CD4-positive, alpha-beta T cell treated with Interferon alpha-2 for 1 hour (primary cell): ENCODE measurements around the gene SYMPK.
A peak's percentile ranks its signal among the peaks of the same experiment; 100 is the strongest.
"Not testable (repeated sequence)": the region's sequence is repeated elsewhere in the genome, so short reads cannot be mapped to it uniquely, and the experiment has no call there.

Experiments
- DNase-seq, 2 donors: peaks; one replicate each; pipeline ENCODE4 v3.0.0-alpha.2; 2020 to 2022

SYMPK gene

DNA sequence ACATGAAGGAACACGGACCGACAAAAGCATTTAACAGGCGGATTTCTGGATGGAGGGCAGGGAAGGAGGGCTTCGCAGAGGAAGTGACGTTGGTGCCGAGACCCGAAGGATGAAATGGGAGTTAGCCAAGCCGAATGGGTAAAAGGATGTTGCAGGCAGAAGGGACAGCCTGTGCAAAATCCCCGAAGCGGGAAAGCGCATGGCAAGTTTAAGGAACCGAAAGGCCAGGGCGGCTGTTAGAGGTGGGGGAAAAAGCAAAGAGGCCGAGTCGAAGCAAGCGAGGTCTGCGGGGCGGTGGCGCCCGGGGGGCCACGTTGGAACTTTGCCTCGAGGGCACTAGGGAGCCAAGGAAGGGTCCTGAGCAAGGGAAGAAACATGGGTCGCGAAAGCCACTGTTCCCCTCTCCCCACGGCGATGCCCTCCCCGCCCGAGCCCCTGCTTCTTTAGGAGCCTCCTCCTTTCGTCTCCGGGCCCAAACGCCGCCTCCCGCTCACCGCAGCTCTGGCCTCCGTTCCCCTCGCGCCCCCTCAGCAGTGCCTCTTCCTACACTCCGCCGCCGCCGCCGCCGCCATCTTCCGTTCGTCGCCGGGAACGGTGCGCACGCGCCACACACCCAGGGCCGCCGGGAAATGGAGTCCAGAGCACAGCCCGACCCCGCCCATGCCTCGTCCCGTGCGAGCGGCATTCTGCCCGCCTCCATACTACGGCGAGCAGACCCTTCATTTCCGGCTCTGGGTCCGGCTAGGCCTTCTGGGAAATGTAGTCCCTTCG is at the start of gene SYMPK:
SYMPK (minus strand) TSS at position 584 of the 771 bp plus-strand sequence. CDS start 8,652 bp downstream, outside the sequence.
- DNase-seq, result peak; percentile 99

DNA sequence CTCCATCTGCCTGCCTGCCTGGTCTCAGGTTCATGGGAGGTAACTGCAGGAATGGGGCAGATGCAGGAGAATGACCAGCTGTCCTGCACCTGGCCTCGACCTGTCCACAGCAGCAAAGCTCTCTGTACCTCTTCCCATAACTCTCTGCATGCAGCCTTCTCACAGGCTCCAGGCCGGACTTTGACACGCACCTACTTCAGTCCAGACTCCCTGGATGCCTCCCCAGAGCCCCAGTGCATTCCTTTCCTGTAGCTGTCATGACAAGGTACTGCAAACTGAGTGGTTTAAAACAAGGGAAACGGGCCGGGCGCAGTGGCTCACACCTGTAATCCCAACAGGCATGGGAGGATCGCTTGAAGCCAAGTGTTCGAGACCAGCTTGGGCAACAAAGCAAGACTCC is 48.3 kb upstream of the SYMPK start:
- no peak for DNase-seq

DNA sequence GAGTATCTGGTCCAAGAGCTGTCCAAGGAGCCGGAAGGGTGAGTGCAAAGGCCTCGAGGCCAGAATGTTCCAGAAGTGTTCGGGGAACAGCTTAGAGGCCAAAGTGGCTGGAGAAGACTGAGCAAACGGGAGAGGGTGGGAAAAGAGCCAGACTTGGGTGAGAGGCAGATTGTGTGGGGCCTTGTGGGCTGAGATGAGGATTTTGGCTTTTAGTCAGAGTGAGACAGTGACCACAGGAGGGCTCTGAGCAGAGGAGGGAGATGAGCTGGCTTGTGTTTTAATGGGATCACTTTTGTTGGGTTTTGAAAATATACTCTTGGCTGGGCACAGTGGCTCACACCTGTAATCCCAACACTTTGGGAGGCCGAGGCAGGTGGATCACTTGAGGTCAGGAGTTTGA is 46.0 kb upstream of the SYMPK start:
- DNase-seq, result no peak

DNA sequence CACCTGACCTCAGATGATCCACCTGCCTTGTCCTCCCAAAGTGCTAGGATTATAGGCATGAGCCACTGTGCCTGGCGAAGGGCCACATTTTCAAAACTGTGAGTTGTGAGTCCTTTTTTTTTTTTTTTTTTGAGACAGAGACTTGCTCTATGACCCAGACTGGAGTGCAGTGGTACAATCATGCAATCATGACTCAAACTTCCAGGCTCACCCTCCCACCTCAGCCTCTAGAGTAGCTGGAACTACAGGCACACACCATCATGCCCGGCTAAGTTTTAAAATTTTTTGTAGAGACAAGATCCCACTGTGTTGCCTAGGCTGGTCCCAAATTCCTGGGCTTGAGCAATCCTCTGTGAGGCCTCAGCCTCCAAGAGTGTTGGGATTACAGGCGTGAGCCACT is 43.3 kb upstream of the SYMPK start:
- DNase-seq, result no peak

DNA sequence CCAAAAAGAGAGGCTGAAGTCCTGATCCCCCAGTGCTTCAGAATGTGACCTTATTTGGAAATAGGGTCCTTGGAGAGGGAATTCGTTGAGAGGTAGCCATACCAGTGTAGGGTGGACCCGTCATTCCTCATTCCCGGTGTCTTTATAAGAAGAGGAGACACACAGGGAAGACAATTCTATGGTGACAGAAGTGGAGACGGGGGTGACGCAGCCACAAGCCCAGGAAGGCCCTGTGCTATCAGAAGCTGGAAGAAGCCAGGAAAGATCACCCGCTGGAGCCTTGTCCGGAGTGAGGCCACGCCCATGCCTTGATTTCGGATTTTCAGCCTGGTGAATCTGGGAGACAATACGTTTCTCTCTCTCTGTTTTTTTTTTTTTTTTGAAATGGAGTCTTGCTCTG is 42.1 kb upstream of the SYMPK start:
- DNase-seq, result no peak

DNA sequence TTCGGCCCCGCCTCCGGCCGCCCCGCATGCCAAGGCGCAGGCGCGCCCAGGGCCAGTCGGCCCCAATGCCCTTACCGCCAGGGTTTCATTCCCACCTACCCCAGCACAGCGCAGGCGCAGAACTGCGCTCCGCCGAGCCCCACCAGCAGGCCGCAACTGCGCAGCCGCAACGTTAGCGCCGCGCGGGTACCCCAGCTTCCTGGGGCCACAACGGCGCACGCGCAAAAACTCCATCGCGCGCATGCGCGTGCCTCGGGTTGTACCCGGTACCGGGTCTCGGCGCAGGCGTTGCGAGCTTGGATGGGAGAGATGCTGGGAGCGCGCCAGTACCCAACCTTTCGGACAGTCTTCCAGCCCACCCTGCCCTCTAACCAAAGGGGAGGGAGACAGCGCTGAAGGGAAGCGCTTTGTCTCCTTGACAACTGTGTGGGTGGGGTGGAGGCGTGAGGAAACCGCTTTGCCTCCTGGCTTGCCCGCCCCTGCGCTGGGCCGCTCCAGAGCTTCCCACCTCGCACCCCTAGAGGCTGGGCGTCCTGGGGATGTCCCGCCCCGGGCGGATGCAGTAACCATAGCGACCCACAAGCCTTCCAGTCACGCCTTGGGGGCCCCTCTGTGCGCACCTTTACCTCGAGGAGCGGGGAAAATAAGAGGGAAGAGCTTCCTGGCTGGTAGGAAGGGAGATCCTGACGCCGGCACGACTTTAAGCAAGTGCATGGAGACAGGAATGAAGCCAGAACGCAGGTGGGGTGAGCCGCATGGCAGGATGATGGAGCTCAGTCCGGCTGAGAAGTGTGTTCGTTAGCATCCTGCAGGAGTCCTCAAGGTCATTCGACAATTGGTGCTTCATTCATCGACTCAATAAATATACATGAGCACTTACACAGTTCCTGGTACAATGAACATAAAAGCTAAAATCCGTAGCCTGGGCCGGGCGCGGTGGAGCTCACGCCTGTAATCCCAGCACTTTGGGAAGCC is 40.0 kb upstream of the SYMPK start:
- DNase-seq, result peak; percentile 99

DNA sequence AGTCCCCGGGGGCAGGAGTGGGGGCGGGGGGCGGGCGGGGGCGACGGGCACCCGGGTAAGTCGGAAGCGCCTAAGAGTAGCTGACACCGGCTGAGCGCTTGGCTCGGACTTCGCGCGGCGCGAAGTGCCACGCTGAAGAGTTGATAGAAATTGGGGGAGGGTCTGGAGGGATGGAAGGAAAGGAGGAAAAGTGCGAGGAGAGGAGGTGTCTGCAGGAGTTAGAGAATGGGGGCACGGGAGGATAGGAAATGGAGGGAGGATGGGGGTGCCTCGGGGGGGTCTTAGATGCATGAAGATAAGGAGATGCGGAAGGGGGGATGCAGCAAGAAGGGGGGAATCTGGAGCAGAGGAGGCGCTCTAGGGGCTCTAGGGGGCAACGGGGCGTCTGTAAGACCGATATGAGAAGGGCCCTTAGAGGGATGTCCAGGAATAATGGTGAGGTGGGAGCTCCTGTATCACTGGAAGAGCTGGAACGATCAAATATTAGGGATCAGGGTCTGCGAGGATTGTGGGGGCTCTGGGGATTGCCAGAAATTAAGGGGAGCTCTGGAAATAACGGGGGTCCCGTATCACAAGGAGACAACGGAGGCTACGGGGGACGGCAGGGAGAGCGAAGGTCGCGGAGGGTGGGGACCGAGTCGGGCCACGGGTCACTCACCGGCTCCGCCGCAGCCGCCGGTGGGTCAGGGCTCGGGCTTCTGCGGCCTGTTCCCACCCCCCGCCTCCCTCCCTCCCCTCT is 39.1 kb upstream of the SYMPK start, which contains the start of gene MYPOP:
MYPOP (minus strand) TSS at position 702 of the 739 bp plus-strand sequence. CDS start 840 bp downstream, outside the sequence.
- no peak for DNase-seq

DNA sequence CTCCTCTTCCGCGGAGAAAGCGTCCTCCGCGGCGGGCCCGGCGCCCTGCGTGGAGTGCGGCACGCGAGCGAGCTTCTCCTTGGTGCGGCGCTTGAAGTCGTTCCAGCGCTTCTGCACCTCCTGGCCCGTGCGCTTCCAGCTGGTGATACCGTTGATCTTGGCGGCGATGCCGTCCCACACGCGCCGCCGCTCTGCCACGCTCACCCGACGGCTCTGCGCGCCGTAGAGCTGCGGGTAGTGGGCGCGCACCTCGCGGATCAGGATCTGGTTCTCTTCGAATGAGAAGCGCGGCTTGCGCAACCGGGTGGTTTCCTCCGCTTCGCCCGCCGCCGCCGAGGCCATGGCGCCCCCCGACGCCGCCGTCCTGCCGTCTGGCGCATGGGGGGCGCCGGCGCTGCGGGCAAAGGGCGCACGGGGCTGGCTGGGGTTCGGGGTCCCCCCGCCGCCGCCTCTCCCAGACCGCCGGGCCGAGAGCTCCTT is 38.5 kb upstream of the SYMPK start:
- peak; percentile 22 to 41 for DNase-seq

DNA sequence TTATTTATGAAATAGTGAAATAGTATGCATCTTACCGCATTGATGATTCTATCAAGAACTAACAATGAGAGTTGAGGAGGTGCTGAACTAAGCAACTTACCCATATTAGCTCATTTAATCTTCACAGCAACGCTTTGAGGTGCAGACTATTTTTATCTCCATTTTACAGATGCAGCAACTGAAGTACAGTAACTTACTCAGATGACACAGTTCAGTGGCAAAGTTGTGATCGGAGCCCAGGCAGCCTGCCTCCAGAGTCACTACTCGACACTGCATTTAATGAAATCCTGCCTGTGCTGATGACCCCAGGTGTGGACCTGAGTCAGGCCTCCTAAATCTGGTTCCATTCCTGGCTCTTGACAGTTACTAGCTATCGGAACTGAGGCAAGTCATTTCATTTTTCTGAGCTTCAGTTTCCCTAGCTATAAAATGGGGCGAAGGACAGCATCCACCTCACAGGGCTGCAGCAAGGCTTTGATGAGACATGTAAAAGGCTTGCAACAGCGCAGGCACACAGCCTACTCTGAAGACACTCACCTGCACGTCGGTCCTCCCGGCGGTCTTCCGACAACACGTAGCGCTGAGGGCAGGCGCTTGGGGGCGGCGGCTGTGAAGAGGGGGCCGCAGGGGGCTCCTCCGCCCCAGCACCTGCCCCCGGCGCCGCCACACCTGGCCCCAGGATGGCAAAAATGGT is 37.9 kb upstream of the SYMPK start:
- DNase-seq, result no peak

DNA sequence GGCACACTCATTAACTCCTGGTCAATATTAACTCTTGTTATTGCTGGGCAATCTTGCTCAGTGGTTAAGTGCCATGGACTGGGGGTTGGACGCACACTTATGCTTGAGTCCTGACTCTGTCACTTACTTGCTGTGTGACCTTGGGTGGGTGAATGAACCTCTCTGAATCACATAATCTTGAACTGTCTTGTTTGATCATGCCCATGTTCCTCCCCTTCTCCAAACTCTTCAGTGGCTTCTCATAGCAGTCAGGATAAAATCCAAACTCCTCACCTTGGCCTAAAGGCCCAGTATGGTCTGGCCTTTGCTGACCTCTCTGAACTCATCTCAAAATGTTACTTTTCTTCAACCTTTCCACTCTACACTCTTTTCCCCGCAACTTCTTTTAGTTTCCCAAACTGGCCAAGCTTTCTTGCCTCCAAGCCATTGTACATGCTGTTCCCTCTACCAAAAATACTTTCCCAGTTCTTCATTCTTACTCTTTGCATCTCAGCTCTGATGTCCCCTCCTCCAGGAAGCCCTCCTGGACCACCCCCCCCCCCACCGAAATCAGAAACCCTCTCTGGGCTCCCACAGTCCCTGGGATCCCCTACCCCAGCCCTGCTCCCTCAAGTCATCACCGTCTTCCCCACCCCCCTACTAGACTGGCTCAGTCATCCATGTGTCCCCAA is 37.1 kb upstream of the SYMPK start:
- no peak for DNase-seq

DNA sequence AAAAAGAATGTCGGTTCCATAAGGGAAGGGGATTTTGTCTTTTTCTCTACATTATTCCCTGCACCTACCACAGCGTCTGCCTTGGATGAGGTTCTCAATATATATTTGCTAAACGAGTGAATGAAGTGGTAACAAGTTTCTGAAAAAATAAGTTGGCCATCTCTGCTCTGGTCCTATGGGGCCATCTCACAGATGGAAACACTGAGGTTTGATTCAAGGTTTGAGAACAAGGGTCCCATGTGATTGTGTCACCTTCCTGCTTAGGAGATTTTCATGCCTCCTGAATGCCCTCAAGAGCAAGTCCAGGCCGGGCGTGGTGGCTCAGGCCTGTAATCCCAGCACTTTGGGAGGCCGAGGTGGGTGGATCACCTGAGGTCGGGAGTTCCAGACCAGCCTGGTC is 36.3 kb upstream of the SYMPK start:
- DNase-seq, result no peak

DNA sequence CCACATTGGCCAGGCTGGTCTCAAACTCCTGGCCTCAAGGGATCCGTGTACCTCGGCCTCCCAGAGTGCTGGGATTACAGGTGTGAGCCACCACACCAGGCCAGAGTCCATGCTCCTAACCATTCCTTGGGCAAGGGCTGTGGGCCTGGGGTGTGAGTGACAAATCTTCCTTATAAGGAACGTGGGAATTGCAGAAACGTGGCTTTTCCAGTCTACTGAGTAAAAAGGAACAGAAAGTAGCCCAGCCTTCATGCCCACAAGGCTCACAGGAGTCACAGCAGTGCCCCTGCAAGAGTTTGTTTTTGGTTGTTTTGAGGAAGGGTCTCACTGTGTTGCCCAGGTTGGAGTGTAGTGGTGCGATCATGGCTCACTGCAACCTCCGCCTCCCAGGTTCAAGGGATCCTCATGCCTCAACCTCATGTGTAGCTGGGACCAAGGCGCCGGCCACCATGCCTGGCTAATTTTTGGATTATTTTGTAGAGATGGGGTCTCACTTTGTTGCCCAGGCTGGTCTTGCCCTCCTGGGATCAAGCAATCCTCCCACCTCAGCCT is 34.4 kb upstream of the SYMPK start:
- no peak for DNase-seq

DNA sequence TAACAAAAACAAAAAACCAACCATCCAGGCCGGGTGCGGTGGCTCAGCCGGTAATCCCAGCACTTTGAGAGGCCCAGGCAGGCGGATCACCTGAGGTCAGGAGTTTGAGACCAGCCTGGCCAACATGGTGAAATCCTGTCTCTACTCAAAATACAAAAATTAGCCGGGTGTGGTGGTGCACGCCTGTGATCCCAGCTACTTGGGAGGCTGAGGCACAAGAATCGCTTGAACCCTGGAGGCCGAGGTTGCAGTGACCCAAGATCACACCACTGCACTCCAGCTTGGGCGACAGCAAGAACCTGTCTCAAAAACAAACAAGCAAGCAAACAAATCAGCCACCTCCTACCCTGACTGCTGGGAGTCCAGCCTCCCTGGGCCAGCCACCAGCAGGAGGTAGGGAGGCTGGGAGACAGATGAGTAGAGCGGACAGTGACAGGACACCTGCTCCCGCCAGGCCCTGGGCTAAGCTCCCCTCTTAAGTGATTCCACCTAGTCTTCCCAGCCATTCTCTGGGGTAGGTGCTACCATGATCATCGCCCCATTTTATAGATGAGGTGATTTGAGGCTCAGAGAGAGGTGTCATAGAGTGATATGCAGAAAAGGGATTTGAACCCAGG is 33.1 kb upstream of the SYMPK start:
- DNase-seq, result not testable (repeated sequence)

DNA sequence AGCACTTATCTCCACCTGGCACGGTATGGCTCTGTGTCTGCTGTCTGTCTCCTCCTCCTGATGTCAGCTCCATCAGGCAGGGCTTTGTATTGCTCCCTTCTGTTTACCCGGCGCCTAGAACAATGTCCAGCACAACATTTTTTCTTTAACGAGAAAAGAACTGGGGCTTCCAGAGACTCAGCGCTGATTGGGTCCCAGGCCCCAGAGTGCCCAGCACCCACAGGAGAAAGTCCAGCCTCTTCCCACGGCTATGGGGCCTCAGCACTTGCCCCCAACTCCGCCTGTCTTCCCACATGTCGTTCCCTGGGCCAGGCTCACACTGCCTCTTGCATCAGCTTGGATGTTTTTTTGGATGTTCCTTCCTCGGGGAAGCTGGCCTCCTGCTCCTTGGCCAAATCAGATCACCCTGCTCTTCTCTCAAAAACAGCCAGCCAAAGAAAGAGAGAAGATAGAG is 32.6 kb upstream of the SYMPK start:
- DNase-seq, result no peak

DNA sequence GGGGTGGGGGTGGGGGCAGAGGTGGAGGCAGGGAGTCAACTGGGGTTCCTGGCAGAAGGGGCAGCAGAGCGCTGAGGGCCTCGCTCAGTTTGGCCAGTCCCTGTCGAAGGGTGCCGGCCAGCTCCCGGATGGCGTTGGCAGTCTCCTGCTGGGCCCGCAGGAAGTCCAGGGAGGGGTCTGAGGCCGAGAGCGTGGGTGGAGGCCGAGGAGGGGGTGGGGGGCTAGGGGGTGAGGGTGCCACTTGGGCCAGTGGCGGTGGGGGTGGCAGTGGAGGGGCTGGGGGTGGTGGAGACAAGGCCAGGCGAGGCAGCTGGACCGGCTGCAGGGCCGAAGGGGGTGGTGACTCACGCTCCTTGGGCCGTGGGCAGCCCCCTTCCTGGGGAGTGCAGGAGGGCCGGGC is 27.9 kb upstream of the SYMPK start:
- no peak for DNase-seq

DNA sequence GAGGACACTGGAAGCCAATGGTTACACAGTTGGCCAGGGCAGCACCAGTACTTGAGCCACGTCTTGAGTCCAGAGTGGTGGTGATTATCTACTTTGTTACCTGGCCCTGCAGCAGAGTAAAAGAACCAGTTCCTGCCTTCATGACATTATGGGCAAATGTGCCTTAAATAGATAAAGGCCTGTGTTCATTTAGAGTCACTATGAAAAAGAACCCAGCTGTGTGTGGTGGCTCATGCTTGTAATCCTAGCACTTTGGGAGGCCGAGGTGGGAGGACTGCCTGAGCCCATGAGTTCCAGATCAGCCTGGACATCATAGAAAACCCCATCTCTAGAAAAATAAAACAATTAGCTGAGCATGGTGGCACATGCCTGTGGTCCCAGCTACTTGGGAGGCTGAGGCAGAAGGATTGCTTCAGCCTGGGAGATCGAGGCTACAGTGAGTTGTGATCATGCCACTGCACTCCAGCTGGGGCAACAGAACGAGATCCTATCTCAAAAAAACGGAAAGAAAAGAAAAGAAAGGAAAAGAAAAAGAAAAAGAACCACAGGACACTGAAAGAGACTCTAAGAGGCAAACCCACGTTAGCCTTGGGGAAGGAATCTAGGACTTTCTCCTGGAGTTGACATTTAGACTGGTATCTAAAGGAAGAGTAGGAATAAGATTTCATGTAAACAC is 26.4 kb upstream of the SYMPK start:
- DNase-seq, result no peak

DNA sequence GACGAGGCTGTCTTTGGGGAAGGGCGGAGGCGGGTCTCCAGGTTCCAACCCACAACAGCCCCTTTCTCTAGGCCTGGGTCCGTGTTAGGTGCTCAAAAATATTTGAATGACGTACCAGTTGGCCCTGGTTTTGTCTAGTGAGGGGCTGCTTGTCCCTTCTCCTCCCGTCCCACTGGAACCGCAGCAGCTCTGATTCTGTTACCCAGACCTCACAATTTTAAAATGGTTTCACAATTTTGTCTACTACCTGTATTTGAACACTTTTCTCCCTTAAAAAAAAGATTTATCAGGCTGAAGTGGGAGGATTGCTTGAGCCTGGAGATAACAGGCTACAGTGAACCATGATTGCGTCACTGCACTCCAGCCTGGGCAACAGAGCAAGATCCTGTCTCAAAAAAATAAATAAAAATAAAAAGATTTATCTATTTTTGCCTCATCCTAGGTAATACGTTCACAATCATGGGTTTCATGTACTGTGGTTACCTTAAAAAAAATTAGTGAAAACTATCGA is 24.3 kb upstream of the SYMPK start:
- no peak for DNase-seq

DNA sequence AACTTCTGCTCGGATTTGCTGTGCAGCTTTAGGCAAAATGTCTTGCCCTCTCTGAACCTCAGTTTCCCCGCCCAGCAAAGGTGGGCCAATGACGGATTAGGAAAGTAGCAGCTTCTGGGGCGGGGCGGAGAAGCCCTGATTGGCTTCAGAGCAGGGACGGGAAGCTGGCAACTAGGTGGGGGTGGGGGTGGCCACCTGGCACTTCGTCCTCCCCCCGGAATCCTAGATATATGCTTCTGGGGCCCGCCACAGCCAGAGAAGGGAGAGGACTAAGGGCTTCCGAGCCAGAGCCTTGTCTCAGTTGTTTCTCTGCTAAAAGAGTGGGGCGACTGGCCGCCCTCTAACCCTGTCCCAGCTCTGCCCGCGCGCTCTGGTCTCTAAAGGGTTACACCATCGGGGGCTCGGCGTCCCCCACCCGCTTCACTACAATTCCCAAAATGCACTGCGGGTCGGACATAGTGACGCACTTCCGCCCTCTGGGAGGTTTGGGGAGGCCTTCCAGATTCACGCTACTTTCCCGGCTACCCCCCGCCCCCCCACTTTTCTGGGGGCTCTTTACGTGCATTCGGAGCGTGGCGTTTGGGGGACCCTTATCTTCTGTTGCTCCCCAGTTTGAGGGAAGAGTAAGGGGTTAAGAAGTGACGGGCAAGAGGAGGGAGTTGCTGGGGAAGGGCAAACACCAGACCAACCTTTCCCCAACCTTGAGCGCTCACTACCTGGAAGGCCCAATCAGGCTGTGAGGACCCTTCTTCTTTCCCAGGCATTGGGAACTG is 23.7 kb upstream of the SYMPK start:
- peak; percentile 90 to 94 for DNase-seq
